ENCODE results near the gene TRMT44. TPM values are rescaled to one million over a fixed set of nuclear protein-coding genes. Genes with fewer than 3 reads are reported as not detected.

TRMT44 gene
- total and polyA plus RNA-seq, 2 of the 13 experiments (the other 11 are each of a cell fraction or from before 2014, with no cell fraction given): 5.8 to 8.6 TPM

- TF ChIP-seq ZNF691 (CRISPR knock-in tag; IDR thresholded peaks at IDR 0.05; ENCODE audit: borderline replicate concordance, low read depth) (peak; percentile 34; the same call in 1 of the 2 replicates), ZKSCAN8 (CRISPR knock-in tag; IDR thresholded peaks at IDR 0.05; ENCODE audit: borderline replicate concordance) (no peak), FUBP1 (CRISPR knock-in tag; IDR thresholded peaks at IDR 0.05; ENCODE audit: borderline replicate concordance) (peak; percentile 76; the same call in 1 of the 2 replicates), ATF3 (CRISPR knock-in tag; IDR thresholded peaks at IDR 0.05) (no peak), TBL1XR1 (IDR thresholded peaks at IDR 0.05; ENCODE audit: borderline replicate concordance, low read length, partially characterized antibody) (peak; percentile 28), TFAP4 (IDR thresholded peaks at IDR 0.05; ENCODE audit: borderline replicate concordance, low read depth) (peak; percentile 87; the same call in 1 of the 2 replicates), IRF9 (CRISPR knock-in tag; IDR thresholded peaks at IDR 0.05; ENCODE audit: borderline replicate concordance) (0 out of 2 replicates have a peak, but pooled peaks have one; percentile 53), ZNF768 (CRISPR knock-in tag; IDR thresholded peaks at IDR 0.05) (peak; percentile 88; the same call in 1 of the 2 replicates), TFE3 (CRISPR knock-in tag; IDR thresholded peaks at IDR 0.05) (no peak), KLF9 (CRISPR knock-in tag; IDR thresholded peaks at IDR 0.05; ENCODE audit: low read depth) (0 out of 2 replicates have a peak, but pooled peaks have one; percentile 36), HNF1B (CRISPR knock-in tag; IDR thresholded peaks at IDR 0.05) (peak; percentile 96), CENPBD1 (CRISPR knock-in tag; IDR thresholded peaks at IDR 0.05; ENCODE audit: borderline replicate concordance, low read depth) (0 out of 2 replicates have a peak, but pooled peaks have one; percentile 41), ZNF607 (CRISPR knock-in tag; IDR thresholded peaks at IDR 0.05; ENCODE audit: borderline replicate concordance) (peak; percentile 78), ZNF264 (CRISPR knock-in tag; IDR thresholded peaks at IDR 0.05) (0 out of 2 replicates have a peak, but pooled peaks have one; percentile 20), IRF2 (CRISPR knock-in tag; IDR thresholded peaks at IDR 0.05) (peak; percentile 77), AGO2 (optimal IDR thresholded peaks at IDR 0.05; ENCODE audit: low read depth, low read length) (peak; percentile 95), ATM (IDR thresholded peaks at IDR 0.05; ENCODE audit: borderline replicate concordance) (no peak), CBX2 (IDR thresholded peaks at IDR 0.05; ENCODE audit: low read depth, low read length) (no peak), CBX2 (CRISPR knock-in tag; IDR thresholded peaks at IDR 0.05; ENCODE audit: low read depth) (no peak)
These were observed 12.1 kb upstream of the TRMT44 start (continued) for GRCh38 chr4:8428288-8429097.
